GM15510 (cell line): ENCODE measurements around the gene MDFI.

Experiments used
- POLR2A ChIP-seq: IDR thresholded peaks from 3 replicates; pipeline ENCODE4 v1.6.1; 2011; ENCODE audit warnings: borderline replicate concordance; ENCODE audit not compliant: insufficient read length; ENCODE audit errors: extremely low read depth

MDFI gene

GRCh38 chr6:41648921-41649320 is 10.7 kb downstream of the MDFI start:
- no peak for TF ChIP-seq POLR2A

- TF ChIP-seq POLR2A = no peak
These were observed 11.3 kb downstream of the MDFI start for GRCh38 chr6:41649596-41649995.

- no peak for TF ChIP-seq POLR2A
These were observed 11.9 kb downstream of the MDFI start for GRCh38 chr6:41650120-41650519.

GRCh38 chr6:41651246-41651961 is 13.1 kb downstream of the MDFI start:
- no peak for TF ChIP-seq POLR2A

GRCh38 chr6:41651962-41652657 is 13.8 kb downstream of the MDFI start:
- TF ChIP-seq POLR2A = no peak

- TF ChIP-seq POLR2A = no peak
These were observed 14.8 kb downstream of the MDFI start for GRCh38 chr6:41652866-41653652.

- no peak for TF ChIP-seq POLR2A
These were observed 15.4 kb downstream of the MDFI start for GRCh38 chr6:41653691-41654090.

- TF ChIP-seq POLR2A = no peak
These were observed 16.0 kb downstream of the MDFI start for GRCh38 chr6:41654151-41654697.

- TF ChIP-seq POLR2A = no peak
These were observed 16.5 kb downstream of the MDFI start for GRCh38 chr6:41654698-41655151.

GRCh38 chr6:41655176-41655575 is 16.9 kb downstream of the MDFI start:
- no peak for TF ChIP-seq POLR2A

- no peak for TF ChIP-seq POLR2A
These were observed 17.4 kb downstream of the MDFI start for GRCh38 chr6:41655646-41656001.

GRCh38 chr6:41656002-41656691 is 17.9 kb downstream of the MDFI start:
- no peak for TF ChIP-seq POLR2A

GRCh38 chr6:41657131-41658094 is 19.1 kb downstream of the MDFI start:
- TF ChIP-seq POLR2A = no peak
